Measurements from ENCODE around the gene DMAC2.
"Not testable (repeated sequence)": the region's sequence is repeated elsewhere in the genome, so short reads cannot be mapped to it uniquely, and the experiment has no call there.

Gene DMAC2

GRCh38 chr19:41442473-41443355 lies 3.0 kb upstream of the DMAC2 start, which contains the start of gene ERICH4:
Gene ERICH4 (plus strand): TSS chr19:41443156. CDS start chr19:41443170, 14 bp downstream.
- no peak for DNase-seq (ENCODE audit: low read depth)

GRCh38 chr19:41441321-41441945 lies 1.7 kb upstream of the DMAC2 start:
- DNase-seq (ENCODE audit: low read depth) = no peak

GRCh38 chr19:41437944-41438574 lies 1.7 kb downstream of the DMAC2 start:
- DNase-seq (ENCODE audit: low read depth) = no peak

DNA sequence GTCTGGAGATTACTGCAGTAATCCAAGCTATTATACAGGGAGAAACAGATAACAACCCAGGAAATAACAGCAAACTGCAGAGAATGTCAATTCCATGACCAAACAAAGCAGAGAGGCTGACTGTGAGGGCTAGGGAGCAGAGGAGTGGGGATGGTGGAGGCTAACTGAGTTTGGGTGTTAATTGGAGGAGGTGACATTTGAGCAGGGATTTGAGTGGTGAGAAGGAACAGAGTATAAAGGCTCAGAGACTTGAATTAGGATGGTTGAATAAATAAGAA lies 3.1 kb downstream of the DMAC2 start:
- DNase-seq (ENCODE audit: low read depth) = no peak

DNA sequence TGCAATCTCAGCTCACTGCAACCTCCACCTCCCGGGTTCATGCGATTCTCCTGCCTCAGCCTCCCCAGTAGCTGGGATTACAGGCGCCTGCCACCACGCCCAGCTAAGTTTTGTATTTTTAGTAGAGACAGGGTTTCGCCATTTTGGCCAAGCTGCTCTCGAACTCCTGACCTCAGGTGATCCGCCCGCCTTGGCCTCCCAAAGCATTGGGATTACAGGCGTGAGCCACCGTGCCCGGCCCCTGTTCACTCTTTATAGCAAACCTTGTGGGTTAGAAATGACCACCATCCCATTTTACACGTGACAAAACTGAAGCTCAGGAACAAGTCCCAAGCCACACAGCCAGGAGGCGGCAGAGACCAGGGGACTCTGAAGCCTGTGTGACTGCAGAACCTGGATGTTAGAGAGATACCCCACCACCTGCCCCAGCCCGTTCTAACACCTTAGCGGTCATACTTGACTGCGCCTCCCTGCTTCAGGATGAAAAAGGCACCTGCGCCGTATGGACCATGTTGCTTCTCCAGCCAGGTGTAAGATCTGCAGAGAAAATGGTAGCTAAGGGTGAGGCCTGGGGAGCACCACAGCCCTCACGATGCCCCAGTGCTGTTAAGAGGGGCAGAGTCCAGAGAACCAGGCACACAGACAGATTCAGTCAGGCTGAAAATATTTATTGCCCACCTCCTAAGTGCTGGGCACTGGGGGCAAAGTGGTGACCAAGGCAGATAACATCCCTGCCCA lies 3.6 kb downstream of the DMAC2 start:
- no peak for DNase-seq (ENCODE audit: low read depth)

DNA sequence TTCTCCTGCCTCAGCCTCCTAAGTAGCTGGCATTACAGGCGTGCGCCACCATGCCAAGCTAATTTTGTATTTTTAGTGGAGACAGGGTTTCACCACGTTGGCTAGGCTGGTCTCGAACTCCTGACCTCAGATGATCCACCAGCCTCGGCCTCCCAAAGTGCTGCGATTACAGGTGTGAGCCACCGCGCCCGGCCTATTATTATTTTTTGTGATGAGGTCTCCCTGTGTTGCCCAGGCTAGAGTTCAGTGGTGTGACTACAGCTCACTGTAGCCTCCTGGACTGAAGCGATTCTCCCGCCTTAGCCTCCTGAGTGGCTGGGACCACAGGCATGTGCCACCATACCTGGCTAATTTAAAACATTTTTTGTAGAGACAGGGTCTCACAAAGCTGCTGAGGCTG lies 4.3 kb downstream of the DMAC2 start:
- not testable (repeated sequence) for DNase-seq (ENCODE audit: low read depth)

- DNase-seq (ENCODE audit: low read depth) = no peak
Measured at GRCh38 chr19:41434450-41434849, 5.3 kb downstream of the DMAC2 start.

GRCh38 chr19:41433171-41433570 lies 6.5 kb downstream of the DMAC2 start:
- DNase-seq (ENCODE audit: low read depth) = no peak

DNA sequence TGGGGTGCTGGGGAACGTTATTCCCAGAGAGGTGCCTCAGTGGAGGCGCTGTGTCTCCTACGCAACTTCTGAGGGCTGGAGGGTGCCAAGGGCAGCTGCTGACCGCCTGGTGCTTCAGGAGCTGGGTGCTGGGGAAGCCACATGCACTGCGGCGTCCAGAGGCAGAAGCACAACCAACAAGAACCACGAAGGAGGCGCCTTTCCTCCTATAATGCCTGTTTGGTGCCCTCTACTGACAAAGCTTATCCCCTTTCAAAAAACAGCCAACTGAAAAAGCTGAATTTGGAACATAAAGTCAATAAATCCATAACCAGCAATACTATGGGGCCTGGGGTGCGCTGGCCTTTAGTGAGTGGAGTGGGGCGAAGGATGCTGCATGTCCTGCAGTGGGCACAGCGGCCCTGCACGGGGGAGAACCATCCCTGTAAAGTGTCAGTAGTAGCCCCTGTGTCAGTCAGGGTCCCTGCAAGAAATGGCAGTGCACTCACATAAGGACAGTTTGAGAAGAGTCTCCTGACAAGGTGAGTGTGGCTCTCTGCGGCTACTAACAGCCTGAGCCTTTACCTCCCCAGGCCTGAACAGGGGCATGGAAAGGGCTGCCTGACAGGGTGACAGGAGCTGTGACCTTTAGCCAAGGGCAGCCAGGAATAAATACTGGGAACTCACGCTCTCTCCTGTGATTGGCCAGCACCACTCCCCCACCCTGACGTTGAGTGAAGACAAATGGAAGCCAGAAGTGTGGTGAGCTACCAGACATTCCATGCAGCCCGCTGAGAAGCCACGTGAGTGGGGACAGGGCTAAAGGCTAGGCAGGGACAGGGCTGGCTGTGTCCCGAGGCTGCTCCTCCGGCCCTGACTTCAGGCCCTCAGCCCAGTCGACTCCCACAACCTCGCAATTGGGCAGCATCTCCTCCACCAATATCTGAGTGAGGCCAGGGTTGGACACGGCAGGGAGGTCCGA lies 8.0 kb downstream of the DMAC2 start:
- peak; percentile 64 for DNase-seq (ENCODE audit: low read depth)

GRCh38 chr19:41430922-41431321 lies 8.8 kb downstream of the DMAC2 start:
- DNase-seq (ENCODE audit: low read depth) = no peak

GRCh38 chr19:41428481-41428859 lies 11.2 kb downstream of the DMAC2 start:
- DNase-seq (ENCODE audit: low read depth) = no peak

- peak; percentile 73 for DNase-seq (ENCODE audit: low read depth)
Measured at GRCh38 chr19:41427647-41428480, 11.8 kb downstream of the DMAC2 start.

DNA sequence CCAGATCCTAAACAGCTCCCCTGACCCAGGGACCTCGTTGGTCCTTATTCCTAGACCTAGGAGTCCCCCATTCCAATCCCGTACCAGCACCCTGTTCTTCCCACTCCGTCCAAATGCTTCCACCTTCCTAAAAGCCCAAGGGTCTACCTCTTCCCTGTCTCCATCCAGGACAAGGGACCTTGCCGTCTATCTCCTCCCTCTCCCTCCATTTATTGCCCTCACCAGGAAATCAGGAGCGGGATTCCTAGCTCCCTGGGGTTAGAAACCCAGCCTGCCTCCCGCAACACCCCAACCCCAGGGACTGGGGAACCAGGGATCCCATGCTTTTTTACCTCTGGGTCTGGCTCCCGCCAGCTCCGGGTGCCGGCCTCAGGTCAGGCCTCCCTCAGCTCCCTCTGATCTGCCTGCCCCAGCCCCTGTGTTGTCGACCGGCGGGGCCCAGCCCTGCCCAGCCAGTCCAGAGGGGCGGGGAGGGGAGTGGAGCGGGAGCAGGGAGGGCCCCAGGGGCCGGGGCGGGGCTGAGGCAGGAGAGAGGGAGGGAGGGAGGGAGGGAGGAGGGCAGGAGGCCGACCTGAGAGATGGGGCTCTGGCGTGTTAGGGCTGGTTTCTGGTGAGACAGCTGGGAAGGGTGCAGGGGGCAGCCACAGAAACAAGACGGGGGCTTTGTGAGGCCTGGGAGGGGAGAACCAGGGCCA lies 12.6 kb downstream of the DMAC2 start, which contains the start of gene B3GNT8:
TSS of gene B3GNT8 (minus strand) at position 423 of the 695 bp plus-strand sequence. CDS start 596 bp downstream, outside the sequence.
- peak; percentile 75 for DNase-seq (ENCODE audit: low read depth)

DNA sequence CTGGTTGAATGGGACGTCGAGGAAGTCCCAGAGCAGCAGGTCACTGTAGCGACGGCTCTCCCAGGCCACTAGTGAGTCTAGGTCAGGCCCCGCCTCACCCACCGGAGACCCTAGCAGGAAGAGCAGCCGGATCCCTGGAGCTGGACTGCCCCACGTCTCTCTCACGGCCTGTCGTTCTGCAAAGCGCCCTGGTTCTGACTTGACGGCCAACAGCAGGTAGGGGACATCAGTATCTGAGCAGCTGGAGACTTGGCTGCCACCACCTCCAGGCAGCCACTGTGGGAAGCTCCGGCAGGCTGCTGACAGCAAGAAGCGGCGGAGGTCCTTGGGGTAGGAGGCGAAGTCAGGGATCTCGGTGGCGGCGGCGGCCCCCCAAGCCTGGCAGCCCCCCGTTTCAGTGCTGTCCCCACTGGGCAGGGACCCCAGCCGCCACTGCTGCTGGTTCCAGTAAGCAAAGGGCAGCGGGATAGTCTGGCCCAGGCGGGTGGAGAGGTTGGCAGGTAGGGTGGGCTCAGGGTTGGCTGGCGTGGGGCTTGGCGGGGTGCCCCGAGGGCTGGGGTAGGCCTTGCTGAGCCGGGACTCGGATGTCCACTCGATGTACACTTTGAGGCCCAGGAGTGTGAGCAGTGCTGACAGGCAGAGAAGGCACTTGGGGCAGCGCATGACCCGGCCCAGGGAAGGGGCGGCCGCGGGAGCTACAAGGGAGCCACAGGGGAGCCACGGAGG lies 13.4 kb downstream of the DMAC2 start:
- no peak for DNase-seq (ENCODE audit: low read depth)

GRCh38 chr19:41425174-41426115 lies 14.3 kb downstream of the DMAC2 start:
- no peak for DNase-seq (ENCODE audit: low read depth)

DNA sequence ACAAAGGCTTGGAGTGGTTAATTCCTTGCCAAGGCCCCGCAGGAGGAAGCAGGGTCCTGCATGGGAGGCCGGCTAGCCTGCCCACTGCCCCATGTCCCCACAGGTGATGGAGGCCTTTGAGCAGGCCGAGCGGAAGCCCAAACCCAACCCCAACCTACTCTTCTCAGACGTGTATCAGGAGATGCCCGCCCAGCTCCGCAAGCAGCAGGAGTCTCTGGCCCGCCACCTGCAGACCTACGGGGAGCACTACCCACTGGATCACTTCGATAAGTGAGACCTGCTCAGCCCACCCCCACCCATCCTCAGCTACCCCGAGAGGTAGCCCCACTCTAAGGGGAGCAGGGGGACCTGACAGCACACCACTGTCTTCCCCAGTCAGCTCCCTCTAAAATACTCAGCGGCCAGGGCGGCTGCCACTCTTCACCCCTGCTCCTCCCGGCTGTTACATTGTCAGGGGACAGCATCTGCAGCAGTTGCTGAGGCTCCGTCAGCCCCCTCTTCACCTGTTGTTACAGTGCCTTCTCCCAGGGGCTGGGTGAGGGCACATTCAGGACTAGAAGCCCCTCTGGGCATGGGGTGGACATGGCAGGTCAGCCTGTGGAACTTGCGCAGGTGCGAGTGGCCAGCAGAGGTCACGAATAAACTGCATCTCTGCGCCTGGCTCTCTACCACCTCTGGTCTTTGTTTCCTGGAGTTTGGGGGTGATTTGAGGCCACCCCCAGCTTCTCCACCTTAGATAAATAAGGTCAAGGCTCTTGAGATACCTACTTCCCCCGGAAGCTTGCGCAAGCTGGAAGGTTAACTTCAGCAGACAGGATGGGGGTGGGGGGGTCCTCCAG lies 15.2 kb downstream of the DMAC2 start:
- no peak for DNase-seq (ENCODE audit: low read depth)

DNA sequence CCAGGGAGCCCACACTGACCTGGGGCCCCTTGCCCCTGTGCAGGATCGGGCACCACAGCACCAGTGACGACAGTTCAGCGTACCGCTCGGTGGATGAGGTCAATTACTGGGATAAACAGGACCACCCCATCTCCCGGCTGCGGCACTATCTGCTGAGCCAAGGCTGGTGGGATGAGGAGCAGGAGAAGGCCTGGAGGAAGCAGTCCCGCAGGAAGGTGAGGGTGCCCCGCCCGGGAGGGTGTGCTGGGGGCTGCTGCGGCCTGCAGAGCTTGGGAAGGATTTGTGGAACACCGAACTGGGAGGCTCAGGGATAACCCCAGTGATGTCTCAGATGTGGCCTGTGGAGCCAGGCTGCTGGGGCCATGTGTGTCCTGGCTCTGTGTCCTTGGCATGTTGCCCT lies 16.8 kb downstream of the DMAC2 start:
- no peak for DNase-seq (ENCODE audit: low read depth)
